CD4-positive, alpha-beta T cell treated with Interleukin-6 for 4 hours (primary cell): ENCODE results near the gene HOXD4.

Experiments used
- DNase-seq: peaks from one replicate; pipeline ENCODE4 v3.0.0-alpha.2; 2020; ENCODE audit warnings: mixed read lengths

HOXD4 gene

DNA sequence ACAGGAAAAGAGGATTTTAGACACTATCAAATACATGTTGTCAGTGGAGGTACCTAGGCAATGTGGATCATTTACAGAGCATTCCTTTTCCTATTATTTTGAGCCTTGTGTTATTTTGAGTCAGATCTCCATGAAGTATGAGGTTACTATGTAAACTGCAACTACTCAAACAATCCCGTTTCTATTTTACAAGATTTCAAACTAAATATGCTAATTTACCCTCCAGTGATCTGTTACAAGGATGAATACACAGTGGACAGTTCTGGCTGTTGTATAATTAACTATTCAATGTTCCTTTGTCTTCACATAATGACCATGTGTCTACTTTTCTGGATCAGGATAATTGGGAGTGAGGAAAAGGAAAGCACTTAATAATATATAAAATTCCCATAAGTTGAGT, 41.7 kb downstream of the HOXD4 start:
- no peak for DNase-seq

DNA sequence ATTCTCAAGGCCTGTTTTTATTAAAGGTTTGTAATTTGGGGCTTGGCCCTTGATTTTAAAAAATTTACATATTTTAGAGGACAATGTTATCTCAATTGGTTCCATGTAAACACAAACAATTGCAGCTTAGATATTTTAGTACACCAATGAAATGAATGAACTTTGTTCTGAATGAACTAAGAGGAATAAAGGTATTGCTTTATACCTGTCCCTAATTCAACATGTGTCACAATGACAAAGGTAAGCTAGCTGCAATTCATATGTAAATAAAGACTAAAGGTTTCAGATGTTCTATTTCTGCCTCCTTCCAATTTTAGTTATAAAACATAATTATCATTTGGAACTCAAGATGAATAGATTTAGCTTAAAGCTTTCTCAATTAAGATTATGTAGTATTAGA, 48.6 kb downstream of the HOXD4 start:
- no peak for DNase-seq

DNA sequence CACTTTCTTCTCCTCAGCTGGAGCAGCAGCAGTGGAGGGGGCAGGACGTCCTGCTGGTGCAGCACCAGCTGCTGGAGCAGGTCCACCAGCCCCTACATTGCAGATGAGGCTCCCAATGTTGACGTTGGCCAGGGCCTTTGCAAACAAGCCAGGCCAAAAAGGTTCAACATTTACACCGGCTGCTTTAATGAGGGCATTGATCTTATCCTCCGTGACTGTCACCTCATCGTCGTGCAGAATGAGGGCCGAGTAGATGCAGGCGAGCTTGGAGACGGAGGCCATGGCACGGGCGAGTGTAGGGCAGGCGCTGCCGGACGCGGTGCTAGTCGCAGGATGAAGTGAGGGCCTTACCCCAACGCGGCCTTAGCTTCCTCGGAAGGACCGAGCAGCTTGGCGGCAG, 49.6 kb downstream of the HOXD4 start:
- DNase-seq: no peak

DNA sequence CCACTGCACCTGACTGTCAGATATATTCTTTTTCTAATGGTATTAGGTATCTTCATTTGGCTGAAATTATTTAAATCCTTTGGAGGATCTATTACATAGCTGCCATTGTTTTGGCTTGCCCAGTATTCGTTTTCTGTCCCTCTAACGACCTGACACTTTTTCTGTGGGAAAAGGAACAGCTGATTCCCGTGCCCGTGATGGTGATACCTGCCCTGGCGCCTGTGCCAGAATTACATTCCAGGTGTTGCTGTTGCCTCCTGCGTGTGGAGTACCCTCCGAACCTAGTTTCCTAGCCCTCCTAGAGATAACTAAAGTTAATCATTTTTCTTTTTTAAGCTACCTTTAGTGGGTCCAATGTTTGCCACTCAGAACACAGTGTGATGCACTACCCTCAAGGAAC, 51.1 kb downstream of the HOXD4 start:
- DNase-seq: no peak
